ENCODE measurements around the gene NDUFV2. TPM values are rescaled to one million over a fixed set of nuclear protein-coding genes. Genes with fewer than 3 reads are reported as not detected.

The NDUFV2 gene
- total and polyA plus RNA-seq, 2 of the 13 experiments (the other 11 are each of a cell fraction or from before 2014, with no cell fraction given), result 216 to 299 TPM

GRCh38 chr18:9137168-9138066 is 34.9 kb downstream of the NDUFV2 start (continued):
- TF ChIP-seq TIGD3 (CRISPR knock-in tag; IDR thresholded peaks at IDR 0.05; ENCODE audit: borderline replicate concordance) (no peak), POLR2A (IDR thresholded peaks at IDR 0.05; ENCODE audit: insufficient read depth in 1 of 2, low read depth in 2 of 2, low read length in 2 of 2) (peak in 1 of 2 experiments; percentile 3; a peak in 1 of 4 replicates), ZNF597 (CRISPR knock-in tag; IDR thresholded peaks at IDR 0.05) (no peak)

- Histone ChIP-seq H3K4me3 (replicated peaks in 1 of 3; ENCODE audit: insufficient read depth in 1 of 3, low read depth in 2 of 3, low read length in 3 of 3) (peak overlapping the region in 2 of 3 experiments; percentile 75 to 94; a peak in 5 of 6 replicates), H4K20me1 (ENCODE audit: insufficient read depth, low read length) (peaks cover 24% of the 10 kb centered on the region), H3K4me1 (ENCODE audit: insufficient read depth, low read length) (peaks cover 59% of the 10 kb centered on the region), H3K9me3 (ENCODE audit: low read length) (no peaks in the 10 kb centered on the region), H3K79me2 (ENCODE audit: insufficient read depth, low read length) (peaks cover 83% of the 10 kb centered on the region), H3K27ac (ENCODE audit: extremely low read length, insufficient read depth, low read length) (no peak overlapping the region), H3K36me3 (replicated peaks in 1 of 2; ENCODE audit: control insufficient read depth in 1 of 2, insufficient read depth in 2 of 2, low read length in 2 of 2) (no peaks in the 10 kb centered on the region; a peak in 1 of 5 replicates), H3K4me2 (ENCODE audit: low read depth, low read length) (peak overlapping the region; percentile 74), H3K27me3 (ENCODE audit: control insufficient read depth in 1 of 2, insufficient read depth in 2 of 2, low read length in 2 of 2) (no peaks in the 10 kb centered on the region; a peak in 1 of 5 replicates), H3K9ac (ENCODE audit: insufficient read depth, low read depth, low read length) (peak overlapping the region; percentile 87), H2AFZ (ENCODE audit: low read length) (no peak overlapping the region)
- WGBS (ENCODE audit: low lambda C conversion rate), result 74% methylated on average over 7 of the region's 7 CpGs
- ATAC-seq, result no peak
- ChIA-PET POLR2A (interaction anchor here (1.1 kb wide), 1 partner anchor 36 kb away, joined by 4 read pairs; no protein-coding TSS in a partner anchor), CTCF (ENCODE audit: low intra/inter-chr PET ratio, low total read pairs) (no interaction called here)
- intact Hi-C loops (cut with micrococcal nuclease; ENCODE audit: unreplicated experiment), result loop anchor here (5.0 kb wide), 1 partner anchor 37 kb away; the partner anchor contains the start of gene NDUFV2
- no peak for DNase-seq (ENCODE audit: low spot score)
- no peak for FAIRE-seq
- BruUV-seq (replicated peaks), result no TSS peak
- in situ Hi-C loops (cut with HindIII; ENCODE audit: extremely low pct_ligation_motif_present, low pct_unique_long_range_greater_than_20kb), result loop anchor here (5.0 kb wide), 1 partner anchor 62 kb away; no protein-coding TSS in a partner anchor
- TF ChIP-seq HDAC2 (CRISPR knock-in tag; IDR thresholded peaks at IDR 0.05) (no peak), TAF1 (CRISPR knock-in tag; IDR thresholded peaks at IDR 0.05) (no peak), ZNF124 (CRISPR knock-in tag; IDR thresholded peaks at IDR 0.05) (no peak), ZNF704 (CRISPR knock-in tag; IDR thresholded peaks at IDR 0.05; ENCODE audit: borderline replicate concordance) (no peak), MTA3 (CRISPR knock-in tag; IDR thresholded peaks at IDR 0.05) (no peak), RFX1 (IDR thresholded peaks at IDR 0.05) (no peak), HIC2 (CRISPR knock-in tag; IDR thresholded peaks at IDR 0.05; ENCODE audit: low read depth) (no peak), FUBP1 (CRISPR knock-in tag; IDR thresholded peaks at IDR 0.05; ENCODE audit: borderline replicate concordance) (no peak), TFAP4 (IDR thresholded peaks at IDR 0.05; ENCODE audit: borderline replicate concordance, low read depth) (no peak)
Observed at GRCh38 chr18:9139400-9140039, 37.0 kb downstream of the NDUFV2 start.
